ENCODE measurements around the gene HTRA3.

The HTRA3 gene

DNA sequence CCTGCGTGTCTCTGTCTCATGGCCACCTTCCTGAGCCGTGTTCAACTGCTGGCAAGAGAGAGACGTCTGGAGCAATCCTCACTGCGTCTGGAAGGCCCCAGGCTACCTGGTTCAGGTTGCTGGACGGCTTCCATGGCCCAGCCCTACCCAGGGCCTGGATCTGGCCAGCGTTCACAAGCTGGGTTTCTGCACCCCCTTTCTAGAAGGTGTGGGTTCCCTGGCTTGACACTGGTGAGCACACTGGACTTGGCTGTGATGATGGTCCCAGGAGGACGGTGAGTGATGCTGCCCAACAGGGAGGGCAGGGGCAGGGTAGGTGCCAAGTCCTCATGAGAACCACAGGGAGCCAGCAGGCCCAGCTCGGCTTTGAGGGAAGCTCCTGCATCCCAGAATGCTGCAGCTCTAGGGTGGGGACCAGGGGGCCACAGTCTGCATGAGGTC, 63.4 kb downstream of the HTRA3 start:
- Histone ChIP-seq H3K4me1 (no peaks in the 10 kb centered on the region), H2AFZ (no peak overlapping the region), H3K79me2 (no peaks in the 10 kb centered on the region), H3K4me3 (ENCODE audit: low read depth, low read length) (no peak overlapping the region), H3K4me2 (ENCODE audit: low read length) (no peak overlapping the region), H3K9ac (no peak overlapping the region), H3K27me3 (ENCODE audit: control insufficient read depth, insufficient read depth, low read length) (no peaks in the 10 kb centered on the region), H3K36me3 (ENCODE audit: control insufficient read depth, insufficient read depth, low read length) (no peaks in the 10 kb centered on the region), H3K27ac (no peak overlapping the region), H3K9me3 (ENCODE audit: control insufficient read depth, low read length) (no peaks in the 10 kb centered on the region)
- TF ChIP-seq, protein P1, sequence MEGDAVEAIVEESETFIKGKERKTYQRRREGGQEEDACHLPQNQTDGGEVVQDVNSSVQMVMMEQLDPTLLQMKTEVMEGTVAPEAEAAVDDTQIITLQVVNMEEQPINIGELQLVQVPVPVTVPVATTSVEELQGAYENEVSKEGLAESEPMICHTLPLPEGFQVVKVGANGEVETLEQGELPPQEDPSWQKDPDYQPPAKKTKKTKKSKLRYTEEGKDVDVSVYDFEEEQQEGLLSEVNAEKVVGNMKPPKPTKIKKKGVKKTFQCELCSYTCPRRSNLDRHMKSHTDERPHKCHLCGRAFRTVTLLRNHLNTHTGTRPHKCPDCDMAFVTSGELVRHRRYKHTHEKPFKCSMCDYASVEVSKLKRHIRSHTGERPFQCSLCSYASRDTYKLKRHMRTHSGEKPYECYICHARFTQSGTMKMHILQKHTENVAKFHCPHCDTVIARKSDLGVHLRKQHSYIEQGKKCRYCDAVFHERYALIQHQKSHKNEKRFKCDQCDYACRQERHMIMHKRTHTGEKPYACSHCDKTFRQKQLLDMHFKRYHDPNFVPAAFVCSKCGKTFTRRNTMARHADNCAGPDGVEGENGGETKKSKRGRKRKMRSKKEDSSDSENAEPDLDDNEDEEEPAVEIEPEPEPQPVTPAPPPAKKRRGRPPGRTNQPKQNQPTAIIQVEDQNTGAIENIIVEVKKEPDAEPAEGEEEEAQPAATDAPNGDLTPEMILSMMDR (IDR thresholded peaks at IDR 0.05): no peak

DNA sequence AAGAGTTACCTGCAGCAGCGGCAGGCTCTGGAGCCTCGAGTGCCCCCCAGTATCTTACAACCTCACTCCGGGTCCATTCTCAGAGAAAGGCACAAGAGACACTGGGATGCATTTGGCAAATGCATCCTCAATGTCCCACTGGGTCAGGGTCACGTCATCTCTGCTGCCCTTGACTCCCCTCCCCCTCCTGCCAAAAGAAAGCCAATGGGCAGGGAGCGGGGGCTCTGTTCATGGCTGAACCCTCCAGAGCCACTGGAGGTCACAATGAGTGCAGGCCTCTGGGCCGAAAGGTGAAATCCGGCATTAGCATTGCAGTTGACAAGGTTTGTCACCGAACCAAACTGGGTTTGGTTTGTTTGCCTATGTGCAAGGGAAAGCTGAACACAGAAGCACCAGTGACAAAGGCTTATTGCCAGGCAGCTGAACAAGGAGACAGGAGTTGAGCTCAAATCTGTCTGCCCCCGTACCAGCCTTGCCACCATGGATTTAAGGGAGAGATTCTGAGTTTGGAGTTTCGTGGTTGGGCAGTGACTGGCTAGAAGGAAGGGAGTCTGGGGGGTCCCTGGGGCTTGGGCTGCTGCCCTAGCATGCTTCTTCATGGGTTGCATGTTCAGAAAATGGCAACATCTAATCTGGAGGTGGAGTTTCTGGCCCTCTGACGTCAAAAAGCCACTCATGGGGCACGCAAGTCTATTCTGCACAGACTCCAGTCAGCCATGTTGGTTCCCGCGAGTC, 64.3 kb downstream of the HTRA3 start:
- no peaks in the 10 kb centered on the region for H3K79me2 ChIP-seq
- TF ChIP-seq, protein P1 (IDR thresholded peaks at IDR 0.05): no peak

DNA sequence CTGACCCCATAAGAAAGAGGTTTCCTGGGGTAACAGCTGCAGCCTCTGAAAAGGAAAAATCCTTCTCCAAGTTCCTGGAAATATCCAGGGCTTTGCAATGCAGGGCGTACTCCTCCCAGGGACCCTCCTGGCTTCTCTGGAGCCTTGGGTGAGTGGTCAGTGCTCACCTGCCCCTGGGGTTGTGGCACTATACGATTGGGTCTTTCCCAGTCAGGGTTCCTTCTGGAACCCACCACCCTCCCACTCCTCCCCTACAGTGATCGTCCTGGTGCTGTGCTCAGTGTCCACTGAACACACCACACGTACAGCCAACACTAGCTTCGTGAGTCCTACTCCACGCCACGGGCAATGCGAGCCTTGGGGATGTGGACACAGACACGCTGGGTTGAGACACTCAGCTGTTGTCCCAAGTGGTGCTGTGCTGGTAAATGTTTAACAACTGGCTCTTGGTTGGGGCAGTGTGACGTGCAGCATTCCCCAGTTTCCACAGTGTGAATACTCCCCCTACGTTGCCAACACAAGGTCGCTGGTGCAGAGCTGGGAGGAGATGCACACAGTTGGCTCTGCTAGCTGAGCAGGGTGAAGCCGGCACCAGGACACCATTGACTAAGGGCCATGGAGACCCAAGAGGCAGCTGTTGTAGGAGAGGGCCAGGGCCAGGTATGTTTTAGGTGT, 65.4 kb downstream of the HTRA3 start:
- Histone ChIP-seq H3K4me3 (ENCODE audit: low read depth, low read length) (no peak overlapping the region), H3K9me3 (ENCODE audit: control insufficient read depth, low read length) (no peaks in the 10 kb centered on the region), H2AFZ (no peak overlapping the region), H3K27ac (no peak overlapping the region), H3K4me2 (ENCODE audit: low read length) (no peak overlapping the region), H3K4me1 (no peaks in the 10 kb centered on the region), H3K36me3 (ENCODE audit: control insufficient read depth, insufficient read depth, low read length) (no peaks in the 10 kb centered on the region), H3K27me3 (ENCODE audit: control insufficient read depth, insufficient read depth, low read length) (no peaks in the 10 kb centered on the region), H3K79me2 (no peaks in the 10 kb centered on the region), H3K9ac (no peak overlapping the region)
- TF ChIP-seq, protein P1 (IDR thresholded peaks at IDR 0.05): no peak

More for the DNA sequence above, 64.3 kb downstream of the HTRA3 start:
- Histone ChIP-seq H3K27ac (no peak overlapping the region), H3K9ac (no peak overlapping the region), H3K4me3 (ENCODE audit: low read depth, low read length) (no peak overlapping the region), H2AFZ (no peak overlapping the region), H3K27me3 (ENCODE audit: control insufficient read depth, insufficient read depth, low read length) (no peaks in the 10 kb centered on the region), H3K4me2 (ENCODE audit: low read length) (no peak overlapping the region), H3K36me3 (ENCODE audit: control insufficient read depth, insufficient read depth, low read length) (no peaks in the 10 kb centered on the region), H3K4me1 (no peaks in the 10 kb centered on the region), H3K9me3 (ENCODE audit: control insufficient read depth, low read length) (no peaks in the 10 kb centered on the region)

DNA sequence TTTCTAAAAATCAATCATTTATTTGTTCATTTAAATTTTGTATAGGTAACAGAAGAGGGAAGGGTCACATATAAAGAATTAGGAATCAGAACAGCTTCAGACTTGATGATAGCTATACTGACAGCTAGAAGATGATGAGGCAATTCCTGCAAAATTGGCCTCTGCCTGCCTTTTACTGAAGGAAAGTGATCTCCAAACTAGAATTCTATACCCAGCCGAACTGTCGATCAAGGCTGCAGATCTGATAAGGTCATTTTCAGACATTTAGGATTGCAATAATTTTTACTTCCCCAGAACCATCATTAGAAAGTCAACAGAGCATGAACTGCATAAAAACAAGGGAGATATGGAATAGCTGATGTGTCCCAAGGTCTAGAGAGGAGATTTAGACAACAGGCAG, 66.3 kb downstream of the HTRA3 start:
- Histone ChIP-seq H3K9ac (no peak overlapping the region), H3K4me3 (ENCODE audit: low read depth, low read length) (no peak overlapping the region), H3K4me2 (ENCODE audit: low read length) (no peak overlapping the region), H3K9me3 (ENCODE audit: control insufficient read depth, low read length) (no peaks in the 10 kb centered on the region), H3K4me1 (no peaks in the 10 kb centered on the region), H3K27me3 (ENCODE audit: control insufficient read depth, insufficient read depth, low read length) (no peaks in the 10 kb centered on the region), H2AFZ (no peak overlapping the region), H3K36me3 (ENCODE audit: control insufficient read depth, insufficient read depth, low read length) (no peaks in the 10 kb centered on the region), H3K27ac (no peak overlapping the region), H3K79me2 (no peaks in the 10 kb centered on the region)
- TF ChIP-seq, protein P1 (IDR thresholded peaks at IDR 0.05): no peak

Measured in parathyroid adenoma (tissue), 2 donors.